GM21619 (cell line): Measurements from ENCODE around the gene S1PR1.
"Not testable (repeated sequence)": the region's sequence is repeated elsewhere in the genome, so short reads cannot be mapped to it uniquely, and the experiment has no call there.

ENCODE experiments used
- ATAC-seq: cut with Tn5 transposase; IDR thresholded peaks from one replicate; pipeline ENCODE4 v1.9.1; 2021; ENCODE audit not compliant: unreplicated experiment

Gene S1PR1

DNA sequence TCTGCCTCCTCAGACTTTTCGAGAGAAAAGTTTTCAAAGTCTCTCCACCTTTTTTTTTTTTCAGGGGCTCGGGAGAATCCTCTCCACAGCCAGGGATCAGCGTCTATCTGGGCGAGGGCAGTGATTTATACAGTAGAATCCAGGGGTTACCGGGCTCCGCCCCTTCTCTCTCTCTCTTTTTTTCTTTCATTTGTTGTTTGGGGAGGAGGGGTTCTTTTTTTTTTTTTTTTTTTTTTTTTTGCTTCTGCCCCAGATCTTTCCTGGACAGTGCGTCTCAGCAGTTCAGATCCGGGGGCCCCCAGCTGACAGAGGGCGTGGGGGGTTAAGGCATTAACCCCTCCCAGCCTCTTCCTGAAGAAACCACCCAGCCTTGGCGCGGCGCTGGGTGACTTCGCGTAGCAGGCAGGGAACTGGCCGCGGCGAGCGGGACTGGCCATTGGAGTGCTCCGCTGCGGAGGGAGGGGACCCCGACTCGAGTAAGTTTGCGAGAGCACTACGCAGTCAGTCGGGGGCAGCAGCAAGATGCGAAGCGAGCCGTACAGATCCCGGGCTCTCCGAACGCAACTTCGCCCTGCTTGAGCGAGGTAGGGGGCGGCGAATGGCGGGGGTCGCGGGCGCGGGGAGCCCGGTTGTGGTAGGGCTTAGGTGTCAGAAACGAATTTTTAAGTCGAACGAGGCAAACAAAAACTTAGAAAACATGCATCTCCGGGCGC is at the start of gene S1PR1:
TSS of gene S1PR1 (plus strand) at position 504 of the 713 bp plus-strand sequence. CDS start 1,966 bp downstream, outside the sequence.
- ATAC-seq = peak; percentile 22

DNA sequence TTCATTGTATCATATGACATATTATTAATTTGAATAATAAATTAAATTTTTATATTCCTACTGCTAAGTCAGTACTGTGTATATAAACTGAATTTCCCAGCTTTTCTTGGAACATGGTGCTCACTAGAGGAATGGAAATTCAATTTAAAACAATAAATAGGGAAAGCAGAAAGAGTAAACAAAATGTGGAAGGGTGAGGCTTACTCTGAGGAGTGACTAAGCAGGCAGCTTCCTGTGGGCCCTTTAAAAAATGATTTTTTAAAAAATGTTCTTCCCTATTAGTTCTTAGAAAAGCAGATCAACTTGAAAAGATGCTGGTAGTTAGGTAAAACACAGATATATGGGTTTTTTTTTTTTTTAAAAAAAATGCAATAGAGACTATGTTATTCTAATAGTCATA is 49.5 kb upstream of the S1PR1 start:
- no peak for ATAC-seq

DNA sequence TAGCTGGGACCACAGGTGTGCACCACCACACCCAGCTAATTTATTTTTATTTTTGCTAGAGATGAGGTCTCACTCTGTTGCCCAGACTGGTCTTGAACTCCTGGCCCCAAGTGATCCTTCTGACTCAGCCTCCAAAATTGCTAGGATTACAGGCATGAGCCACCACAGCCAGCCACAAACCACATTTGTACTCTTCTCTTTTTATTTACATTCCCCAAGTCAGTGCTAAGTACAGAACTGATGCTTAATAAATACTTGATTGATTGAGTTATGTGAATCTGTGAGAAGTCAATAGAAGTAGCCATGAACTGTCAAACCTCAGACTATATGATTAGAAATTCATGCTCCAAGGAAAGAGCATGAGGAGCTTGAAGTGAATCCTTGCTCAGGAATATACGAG is 48.5 kb upstream of the S1PR1 start:
- ATAC-seq = no peak

DNA sequence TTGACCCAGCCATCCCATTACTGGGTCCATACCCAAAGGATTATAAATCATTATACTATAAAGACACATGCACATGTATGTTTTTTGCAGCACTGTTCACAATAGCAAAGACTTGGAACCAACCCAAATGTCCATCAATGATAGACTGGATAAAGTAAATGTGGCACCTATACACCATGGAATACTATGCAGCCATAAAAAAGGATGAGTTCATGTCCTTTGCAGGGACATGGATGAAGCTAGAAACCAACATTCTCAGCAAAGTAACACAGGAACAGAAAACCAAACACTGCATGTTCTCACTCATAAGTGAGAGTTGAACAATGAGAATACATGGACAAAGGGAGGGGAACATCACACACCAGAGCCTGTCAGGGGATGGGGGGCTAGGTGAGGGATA is 47.9 kb upstream of the S1PR1 start:
- ATAC-seq = not testable (repeated sequence)

DNA sequence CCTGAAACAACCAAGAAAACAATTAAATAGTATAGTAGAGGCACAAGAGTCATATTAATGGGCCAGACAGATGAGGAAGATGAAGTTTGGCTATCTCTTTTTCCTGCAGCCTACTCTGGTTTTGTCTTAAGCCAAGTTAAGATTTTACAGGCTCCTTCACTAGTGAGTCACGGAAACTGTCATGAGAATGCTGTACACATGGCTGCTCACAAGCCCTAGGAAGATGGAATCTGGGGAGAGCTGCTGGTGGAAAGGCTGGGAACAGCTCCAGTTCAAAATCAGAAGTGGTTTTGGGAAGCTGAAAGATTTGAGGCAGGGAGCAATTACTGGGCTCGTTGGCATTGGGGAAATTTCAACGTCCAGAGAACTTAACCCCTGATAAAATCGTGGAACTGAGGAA is 46.4 kb upstream of the S1PR1 start:
- no peak for ATAC-seq

DNA sequence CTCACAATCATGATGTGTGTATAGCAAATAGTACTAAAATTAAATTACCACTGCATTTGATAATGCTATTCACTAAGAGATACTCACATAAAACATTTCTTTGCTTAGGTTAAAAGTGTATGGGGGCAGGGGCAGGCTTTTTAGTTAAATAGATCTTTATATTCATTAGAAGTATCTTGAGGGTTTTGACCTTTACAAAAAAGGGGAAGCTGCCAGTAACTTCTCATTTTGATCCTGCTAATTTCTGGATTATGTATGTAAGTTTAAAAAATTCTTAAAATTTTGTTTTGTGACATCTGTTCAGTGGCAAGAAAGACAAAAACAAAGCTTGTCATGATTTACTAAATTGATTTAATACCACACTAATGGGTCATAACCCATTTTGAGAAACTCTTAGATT is 45.8 kb upstream of the S1PR1 start:
- ATAC-seq = no peak

DNA sequence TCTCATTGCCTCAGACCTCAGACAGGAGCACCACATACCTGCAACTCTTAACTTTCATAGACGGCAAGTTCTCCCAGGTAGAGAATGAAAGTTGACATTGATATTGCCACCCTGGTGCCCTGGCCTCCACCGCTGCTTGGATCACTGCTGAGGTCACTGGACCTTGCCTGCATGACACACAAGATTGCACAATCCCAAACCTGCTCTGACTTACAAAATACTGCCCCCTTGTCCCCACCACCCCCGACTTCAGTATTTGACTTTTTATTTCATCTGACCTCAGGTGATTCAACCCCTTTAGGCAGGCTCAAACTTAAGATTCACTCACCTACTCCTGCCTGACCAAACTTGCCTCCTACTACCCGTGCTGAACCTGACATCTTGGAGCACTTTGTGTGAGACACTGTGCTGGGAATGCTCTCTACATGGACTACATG is 43.1 kb upstream of the S1PR1 start:
- ATAC-seq = no peak

DNA sequence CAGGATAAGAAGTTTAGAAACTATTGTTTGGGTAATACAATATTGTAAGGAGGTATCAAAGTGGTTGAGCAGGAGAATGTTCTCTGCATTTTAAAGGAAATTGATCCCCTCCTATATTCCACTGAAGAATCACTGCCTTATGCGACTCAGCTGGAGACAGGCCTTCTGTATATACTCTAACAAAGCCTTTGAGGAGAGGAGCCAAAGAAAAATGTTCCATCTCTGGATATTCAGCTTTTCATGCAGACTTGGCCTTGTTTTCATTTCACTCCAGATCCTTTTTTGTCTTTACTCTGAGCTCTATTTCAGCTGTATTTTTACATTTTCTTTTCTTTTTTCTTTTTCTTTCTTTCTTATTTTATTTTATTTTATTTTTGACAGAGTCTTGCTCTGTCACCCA is 42.1 kb upstream of the S1PR1 start:
- ATAC-seq = no peak

DNA sequence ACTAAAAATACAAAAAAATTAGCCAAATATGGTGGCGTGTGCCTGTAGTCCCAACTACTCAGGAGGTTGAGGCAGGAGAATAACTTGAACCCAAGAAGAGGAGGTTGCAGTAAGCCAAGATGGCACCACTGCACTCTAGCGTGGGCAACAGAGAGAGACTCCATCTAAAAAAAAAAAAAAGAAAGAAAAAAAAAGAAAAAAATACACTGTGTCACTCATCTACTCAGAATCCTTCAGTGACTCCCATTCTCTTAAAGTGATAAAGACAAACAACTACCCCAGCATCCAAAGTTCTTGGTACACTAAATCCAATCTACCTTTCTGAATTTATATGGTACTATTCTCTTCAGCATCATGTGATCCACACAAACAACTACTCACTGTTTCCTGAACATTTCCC is 40.2 kb upstream of the S1PR1 start:
- ATAC-seq = no peak

DNA sequence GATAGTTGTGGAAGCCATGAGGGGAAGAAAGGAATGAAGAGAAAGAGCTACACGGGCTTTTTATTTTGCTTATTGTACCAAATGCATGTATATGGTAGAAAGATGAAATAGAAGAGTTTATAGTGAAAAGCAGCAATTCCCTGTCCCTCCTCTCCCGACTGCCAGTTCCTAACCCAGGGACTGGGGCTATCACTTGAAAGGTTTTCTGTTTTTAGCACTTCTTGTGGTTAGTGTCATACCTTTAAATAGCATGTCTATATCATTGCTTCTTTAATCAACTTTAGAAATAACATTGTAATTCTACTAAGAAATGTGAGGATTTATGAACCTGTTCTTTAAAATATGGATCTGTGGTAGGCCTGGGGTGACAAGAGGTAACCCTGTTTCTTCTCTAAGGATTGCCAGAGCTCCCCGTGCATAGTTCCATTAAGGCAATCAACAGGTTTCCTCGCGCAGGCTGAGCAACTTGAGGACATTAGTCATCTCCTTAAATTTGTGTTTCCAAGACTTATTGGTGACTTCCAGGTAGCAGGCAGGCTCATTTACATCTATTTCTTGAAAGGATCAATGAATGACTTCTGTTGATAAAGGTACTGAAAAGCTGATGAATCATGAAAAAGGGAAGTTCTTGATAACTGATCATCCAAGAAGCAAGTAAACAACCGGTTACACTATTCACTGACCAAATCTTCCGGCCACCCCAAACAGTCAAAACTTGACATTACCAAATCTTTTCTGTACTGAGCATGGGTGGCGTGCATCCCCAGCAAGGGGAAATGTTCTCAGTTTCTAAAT is 37.8 kb upstream of the S1PR1 start:
- ATAC-seq = peak; percentile 99

DNA sequence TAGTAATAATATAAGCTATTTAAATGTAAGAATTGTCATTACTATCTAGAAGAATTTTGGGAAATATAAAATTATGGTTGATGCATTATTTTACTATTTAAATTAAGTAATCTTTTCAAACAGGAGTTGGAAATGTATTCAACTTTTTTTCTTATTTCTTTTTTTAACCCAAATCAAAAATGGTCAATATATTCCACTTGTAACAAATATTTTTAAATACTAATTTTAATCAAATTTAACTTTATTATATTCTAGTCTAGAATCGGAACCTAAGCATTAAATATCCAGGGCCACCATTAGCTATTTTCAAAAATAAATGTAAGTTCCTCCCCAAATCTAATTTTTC is 37.2 kb upstream of the S1PR1 start:
- no peak for ATAC-seq

DNA sequence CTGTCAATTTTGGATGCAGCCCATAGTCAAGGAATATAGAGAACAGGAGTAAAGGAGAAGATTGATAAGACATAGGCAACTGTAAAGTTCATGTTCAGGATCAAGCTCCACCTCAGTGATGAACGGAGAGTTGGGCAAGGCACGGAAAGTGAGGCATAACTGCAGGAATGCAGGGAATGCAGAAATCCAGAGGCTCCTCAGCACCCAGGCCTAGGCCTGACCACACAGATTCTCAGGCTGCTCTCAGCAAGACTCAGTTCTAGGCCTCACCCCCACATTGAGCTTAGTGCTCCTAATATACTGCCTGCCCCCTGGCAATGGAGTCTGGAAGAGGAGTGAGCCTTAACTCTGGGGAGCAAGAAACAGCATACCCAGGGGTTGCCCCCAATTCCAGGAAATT is 36.3 kb upstream of the S1PR1 start:
- no peak for ATAC-seq

DNA sequence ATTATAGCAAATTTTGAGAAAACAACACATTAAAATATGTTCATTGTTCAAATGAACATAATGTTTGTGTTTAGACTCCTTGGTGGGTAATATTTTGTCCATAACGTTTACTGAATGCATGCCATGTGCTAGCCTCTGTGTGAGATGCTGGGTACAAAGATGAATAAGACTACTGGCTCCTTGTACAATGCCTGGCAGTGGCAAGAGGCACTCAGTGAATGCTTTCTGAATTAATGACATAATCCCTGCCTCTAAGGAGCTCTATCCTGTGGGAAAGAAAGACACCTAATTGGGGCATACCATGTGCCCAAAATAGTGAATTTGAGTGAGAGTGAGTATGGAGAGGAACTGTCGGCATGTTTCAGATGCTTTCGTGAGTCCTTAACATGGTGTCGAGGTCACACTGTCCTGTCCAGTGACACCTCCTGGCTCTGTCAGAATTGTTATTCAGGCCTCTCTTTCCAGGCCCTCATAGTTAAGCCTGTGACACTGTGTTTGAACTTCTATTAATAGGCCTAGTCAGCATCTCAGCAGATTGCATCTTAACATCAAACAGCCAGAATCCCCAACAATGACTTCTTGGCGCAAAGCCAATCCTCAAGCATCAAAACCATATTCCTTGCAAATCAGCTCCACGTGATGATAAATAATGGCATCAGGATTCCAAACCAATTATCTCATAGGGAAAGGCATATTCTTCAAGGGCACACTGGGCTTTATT is 32.8 kb upstream of the S1PR1 start:
- ATAC-seq = no peak

DNA sequence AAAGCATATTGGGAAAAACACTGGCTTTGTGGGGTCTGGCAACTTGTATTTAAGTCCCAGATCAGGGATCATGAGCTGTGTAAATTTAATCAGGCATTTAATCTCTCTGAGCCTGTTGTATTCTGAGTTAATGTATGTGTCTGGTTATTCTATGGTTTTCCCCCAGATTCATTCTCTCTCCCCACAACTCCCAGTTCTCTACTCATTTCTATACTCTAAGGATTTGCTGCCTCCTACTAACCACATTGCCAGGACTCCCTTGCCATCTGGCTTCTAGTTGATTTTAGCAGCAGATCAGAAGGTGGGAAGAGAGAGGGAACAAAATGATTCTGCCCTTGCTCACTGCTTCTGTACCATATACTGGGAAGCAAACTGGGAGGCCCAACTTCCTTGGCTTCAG is 31.4 kb upstream of the S1PR1 start:
- no peak for ATAC-seq

DNA sequence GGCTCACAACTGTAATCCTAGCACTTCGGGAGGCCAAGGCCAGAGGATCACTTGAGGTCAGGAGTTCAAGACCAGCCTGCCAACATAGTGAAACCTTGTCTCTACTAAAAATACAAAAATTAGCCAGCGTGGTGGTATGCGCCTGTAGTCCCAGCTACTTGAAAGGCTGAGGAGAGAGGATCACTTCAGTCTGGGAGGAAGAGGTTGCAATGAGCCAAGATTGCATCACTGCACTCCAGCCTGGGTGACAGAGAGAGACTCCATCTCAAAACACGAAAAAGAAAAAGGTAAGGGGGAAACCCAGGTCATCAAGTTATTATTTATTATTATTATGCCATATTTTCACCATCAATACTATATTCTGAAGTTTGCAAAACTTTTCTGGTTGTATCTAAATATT is 30.7 kb upstream of the S1PR1 start:
- ATAC-seq = not testable (repeated sequence)

DNA sequence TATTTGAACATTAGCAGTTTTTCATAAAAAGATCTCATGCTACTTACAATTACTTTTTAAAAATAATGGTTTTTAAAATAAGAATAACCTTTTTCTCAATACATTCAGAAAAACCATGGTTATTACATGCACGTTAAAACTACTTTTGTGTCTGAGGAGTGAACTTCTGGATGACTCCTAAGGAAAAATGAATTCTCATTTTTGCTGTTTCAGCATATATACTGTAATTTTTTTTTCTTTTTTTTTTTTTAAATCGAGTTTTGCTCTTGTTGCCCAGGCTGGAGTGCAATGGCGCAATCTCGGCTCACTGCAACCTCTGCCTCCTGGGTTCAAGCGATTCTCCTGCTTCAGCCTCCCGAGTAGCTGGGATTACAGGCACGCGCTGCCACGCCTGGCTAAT is 29.5 kb upstream of the S1PR1 start:
- not testable (repeated sequence) for ATAC-seq

DNA sequence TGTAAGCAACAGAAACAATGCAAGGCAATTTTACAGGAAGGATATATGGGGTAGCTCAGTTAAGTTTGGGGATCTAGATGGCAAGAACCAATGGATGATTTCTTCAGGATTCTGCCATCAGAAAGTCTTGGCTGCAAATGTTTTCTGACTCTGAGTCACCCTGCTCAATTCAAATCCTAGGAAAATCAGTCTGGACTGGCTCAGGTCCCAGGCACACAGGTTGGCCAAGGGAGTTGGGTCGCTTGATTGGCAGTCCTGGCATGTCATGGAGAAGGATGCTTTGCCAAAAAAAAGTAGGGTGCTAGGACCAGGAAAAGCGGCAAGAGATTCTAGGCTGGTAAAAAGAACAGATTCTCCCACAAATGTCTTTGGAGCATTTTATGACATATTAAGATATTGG is 28.9 kb upstream of the S1PR1 start:
- no peak for ATAC-seq

DNA sequence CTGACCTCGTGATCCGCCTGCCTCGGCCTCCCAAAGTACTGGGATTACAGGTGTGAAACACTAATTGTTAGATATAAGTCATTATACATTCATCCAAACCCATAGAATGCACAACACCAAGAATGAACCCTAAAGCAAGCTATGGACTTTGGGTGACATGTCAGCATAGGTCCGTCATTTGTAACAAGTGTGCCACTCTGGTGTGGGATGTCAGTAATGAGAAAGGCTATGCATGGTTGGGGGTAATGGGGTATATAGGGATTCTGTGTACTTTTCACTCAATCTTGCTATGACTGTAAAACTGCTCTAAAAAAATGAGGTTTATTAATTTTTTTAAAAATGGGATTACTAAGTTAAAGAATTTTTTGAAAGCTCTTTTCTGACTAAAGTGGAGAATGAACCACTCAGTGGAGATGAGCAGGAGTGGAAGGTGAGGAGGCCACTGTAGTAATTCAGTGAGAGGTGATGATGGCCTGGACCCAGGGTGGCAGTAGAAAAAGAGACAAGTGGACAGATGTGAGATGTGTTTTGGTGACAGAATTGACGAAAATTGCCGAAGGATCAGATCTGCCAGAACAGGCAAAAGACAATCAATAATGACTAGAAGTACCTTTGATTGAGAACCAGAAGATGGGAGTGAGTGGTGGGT is 21.3 kb upstream of the S1PR1 start:
- no peak for ATAC-seq

DNA sequence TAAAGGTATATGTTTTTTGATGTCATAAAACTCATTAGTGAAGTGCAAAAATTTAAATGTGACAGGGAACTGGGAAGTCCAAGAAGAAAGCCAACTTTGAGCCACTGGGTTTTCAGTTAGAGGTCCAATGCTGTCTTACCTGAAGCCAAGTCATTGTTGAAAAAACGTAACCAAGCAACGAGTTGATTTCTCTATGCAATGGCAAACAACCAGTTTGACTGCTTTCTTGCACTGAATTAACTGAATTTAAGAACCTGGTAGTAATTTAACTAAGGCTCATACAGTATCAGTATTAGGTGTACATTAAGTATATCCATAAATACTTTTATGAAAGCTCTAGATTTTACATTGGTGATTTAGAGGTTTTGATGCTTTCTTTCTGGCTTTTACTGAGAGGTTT is 20.2 kb upstream of the S1PR1 start:
- no peak for ATAC-seq

DNA sequence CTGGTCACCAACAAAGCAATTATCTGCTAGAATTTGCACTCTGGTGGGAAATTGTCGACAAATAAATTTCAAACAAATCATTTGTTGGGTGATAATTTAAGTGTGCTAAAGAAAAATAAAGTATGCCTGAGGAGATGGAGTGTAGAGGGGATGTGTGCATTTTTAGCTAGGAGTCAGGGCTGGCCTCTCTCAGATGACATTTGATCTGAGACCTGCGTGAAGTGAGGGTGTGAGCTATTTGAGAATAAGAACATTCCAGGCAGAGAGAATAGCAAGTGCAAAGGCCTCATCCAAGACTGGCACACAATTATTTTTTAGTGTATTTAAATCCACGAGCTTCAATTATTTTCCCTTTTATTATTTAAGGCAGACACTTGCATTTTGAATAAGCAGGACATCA is 19.7 kb upstream of the S1PR1 start:
- ATAC-seq = no peak

DNA sequence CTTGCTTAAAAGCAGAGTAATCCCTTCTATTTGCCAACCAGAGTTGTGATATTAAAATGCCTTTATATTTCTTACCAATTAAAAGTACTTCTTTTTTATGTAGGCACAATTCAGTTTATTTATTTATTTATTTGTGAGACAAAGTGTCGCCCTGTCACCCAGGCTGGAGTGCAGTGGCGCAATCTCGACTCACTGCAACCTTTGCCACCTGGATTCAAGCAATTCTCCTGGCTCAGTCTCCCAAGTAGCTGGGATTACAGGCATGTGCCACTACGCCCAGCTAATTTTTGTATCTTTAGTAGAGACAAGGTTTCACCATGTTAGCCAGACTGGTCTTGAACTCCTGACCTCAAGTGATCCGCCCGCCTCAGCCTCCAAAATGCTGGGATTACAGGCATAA is 17.9 kb upstream of the S1PR1 start:
- ATAC-seq = not testable (repeated sequence)
